ENCODE results near the gene NPHP1. TPM values are rescaled to one million over a fixed set of nuclear protein-coding genes. Genes with fewer than 3 reads are reported as not detected.
"Not testable (repeated sequence)": the region's sequence is repeated elsewhere in the genome, so short reads cannot be mapped to it uniquely, and the experiment has no call there.

NPHP1 gene
- total RNA-seq, 4 donors from 2014 or later = 0.59 to 2.6 (median 1.8) TPM

DNA sequence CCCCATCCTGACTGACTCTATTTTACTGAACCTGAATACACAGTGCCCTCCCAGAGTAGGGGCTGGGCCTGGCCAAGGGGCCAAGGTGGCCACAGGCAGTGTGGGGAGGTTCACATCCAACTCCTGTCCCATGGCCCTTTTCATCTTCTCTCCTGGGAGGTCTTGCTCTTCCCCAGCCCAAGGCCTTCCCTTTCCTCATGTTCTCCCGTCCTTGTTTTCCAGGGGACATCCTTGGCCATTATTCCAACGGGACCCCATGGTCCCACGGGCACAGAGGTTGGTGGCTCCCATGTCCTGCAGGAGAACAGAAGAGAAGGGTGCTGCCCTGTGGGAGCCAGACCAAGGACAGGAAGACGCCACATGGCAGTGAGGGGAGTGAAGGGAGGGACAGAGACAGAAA, 99.6 kb downstream of the NPHP1 start:
- 83 to 84% methylated on average over 4 of the region's 4 CpGs for WGBS, 2 donors
- TF ChIP-seq POLR2A (IDR thresholded peaks at IDR 0.05) = no peak
- no peak for TF ChIP-seq CTCF (IDR thresholded peaks at IDR 0.05)
- intact Hi-C loops (cut with DNase I; ENCODE audit: low total_unique reads) = no loop called here
- DNase-seq (ENCODE audit: low spot score in 2 of 2) = peak in 1 of 2 donors; percentile 40
- H3K4me3 ChIP-seq (ENCODE audit: low read depth, poor library complexity, severe bottlenecking) = no peak overlapping the region

DNA sequence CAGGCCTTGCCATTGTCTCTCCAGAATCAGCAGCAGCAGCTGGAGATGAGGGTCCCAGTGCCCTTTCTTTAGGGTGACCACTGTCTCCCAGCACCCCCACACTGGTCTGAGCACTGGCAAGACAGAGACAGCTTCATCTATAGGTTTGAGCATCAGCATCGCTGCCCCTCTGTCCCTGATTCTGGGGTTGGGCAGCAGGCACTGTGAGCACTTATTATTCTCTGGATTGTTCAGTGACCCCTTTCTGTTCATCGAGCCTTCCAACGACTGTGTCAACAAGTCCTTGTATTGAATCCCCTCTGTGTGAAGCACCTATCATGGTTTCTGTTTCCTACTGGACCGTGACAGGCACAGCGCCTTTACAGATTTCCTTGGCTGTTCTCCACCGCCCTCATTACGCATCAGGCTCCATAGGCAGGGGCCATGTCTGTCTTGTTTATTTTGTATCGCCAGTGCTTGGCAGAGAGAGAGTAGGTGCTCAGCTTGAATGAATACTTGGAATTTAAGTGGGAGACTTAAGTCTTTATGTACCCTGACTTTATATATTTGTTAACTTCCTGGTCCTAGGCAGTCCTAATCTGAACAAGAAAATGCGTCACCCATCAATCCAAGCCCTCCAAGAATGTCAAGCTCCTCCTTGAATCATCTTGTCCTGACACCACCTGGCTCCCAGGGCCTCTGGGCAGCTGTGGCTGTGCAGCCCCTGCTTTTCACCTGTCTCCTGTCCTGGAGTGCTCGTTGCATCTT, 100.6 kb downstream of the NPHP1 start:
- intact Hi-C loops (cut with DNase I; ENCODE audit: low total_unique reads) = no loop called here
- DNase-seq (ENCODE audit: low spot score in 2 of 2) = peak in 1 of 2 donors; percentile 81
- TF ChIP-seq POLR2A (IDR thresholded peaks at IDR 0.05) (no peak), CTCF (IDR thresholded peaks at IDR 0.05) (no peak)
- no peak overlapping the region for H3K4me3 ChIP-seq (ENCODE audit: low read depth, poor library complexity, severe bottlenecking)
- 87 to 92% methylated on average over 10 of the region's 10 CpGs for WGBS, 2 donors

DNA sequence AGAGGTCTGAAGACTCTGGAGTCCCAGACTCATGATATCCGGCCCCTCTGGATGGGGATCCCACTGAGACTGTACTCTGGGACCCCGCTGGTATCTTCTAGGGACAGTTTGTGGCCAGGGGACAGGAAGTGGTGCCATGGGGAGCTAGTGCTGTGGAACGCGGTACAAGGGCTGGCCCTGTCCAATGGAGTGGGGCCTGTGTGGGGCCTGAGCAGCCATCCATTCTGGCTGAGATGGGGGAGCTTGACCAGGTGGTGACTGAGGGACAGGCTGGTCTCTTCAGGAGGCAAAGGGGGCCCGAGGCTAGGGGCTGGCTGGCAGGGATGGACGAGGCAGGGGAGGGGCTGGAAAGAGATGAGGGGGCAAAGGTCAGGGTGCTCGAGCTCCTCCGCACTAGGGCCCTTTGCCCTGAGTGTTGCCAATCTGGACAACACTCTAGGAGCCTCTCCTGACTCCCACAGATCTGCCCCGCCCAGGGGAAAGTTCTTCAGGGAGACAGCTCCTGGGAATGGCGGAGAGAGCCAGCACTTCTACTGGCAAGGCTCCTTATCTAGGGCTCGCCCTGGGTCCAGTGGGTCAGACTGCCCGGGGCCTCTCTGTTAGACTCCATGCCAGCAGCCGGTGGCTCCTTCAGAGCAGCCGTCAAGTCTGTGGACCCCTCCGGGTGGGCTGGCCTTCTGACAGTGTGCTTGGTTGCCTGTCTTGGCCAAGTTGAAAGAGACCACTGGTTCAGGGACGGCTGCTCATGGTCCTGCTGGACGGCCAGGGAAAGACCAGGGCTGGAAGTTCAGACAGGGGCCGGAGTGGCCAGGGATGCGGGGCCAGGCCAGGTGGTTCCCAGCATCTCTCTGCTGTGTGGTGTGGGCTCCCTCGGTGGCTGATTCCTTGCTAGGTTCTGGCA, 101.5 kb downstream of the NPHP1 start:
- H3K4me3 ChIP-seq (ENCODE audit: low read depth, poor library complexity, severe bottlenecking) = no peak overlapping the region
- peak in 1 of 2 donors; percentile 81 for DNase-seq (ENCODE audit: low spot score in 2 of 2)
- TF ChIP-seq POLR2A (IDR thresholded peaks at IDR 0.05) (no peak), CTCF (IDR thresholded peaks at IDR 0.05) (no peak)
- intact Hi-C loops (cut with DNase I; ENCODE audit: low total_unique reads) = no loop called here
- WGBS, 2 donors = 84 to 86% methylated on average over 20 of the region's 20 CpGs

GRCh38 chr2:110101901-110102803, 102.7 kb downstream of the NPHP1 start:
- intact Hi-C loops (cut with DNase I; ENCODE audit: low total_unique reads) = no loop called here
- H3K4me3 ChIP-seq (ENCODE audit: low read depth, poor library complexity, severe bottlenecking) = no peak overlapping the region
- TF ChIP-seq CTCF (IDR thresholded peaks at IDR 0.05) (no peak), POLR2A (IDR thresholded peaks at IDR 0.05) (no peak)
- DNase-seq (ENCODE audit: low spot score in 2 of 2) = peak in 1 of 2 donors; percentile 82
- 58 to 61% methylated on average over 9 of the region's 9 CpGs for WGBS, 2 donors

GRCh38 chr2:110101280-110101844, 103.5 kb downstream of the NPHP1 start:
- peak; percentile 91 to 98 for DNase-seq (ENCODE audit: low spot score in 2 of 2)
- intact Hi-C loops (cut with DNase I; ENCODE audit: low total_unique reads) = no loop called here
- H3K4me3 ChIP-seq (ENCODE audit: low read depth, poor library complexity, severe bottlenecking) = no peak overlapping the region
- 1 to 3% methylated on average over 11 of the region's 11 CpGs for WGBS, 2 donors
- TF ChIP-seq CTCF (IDR thresholded peaks at IDR 0.05) (no peak), POLR2A (IDR thresholded peaks at IDR 0.05) (no peak)

- WGBS, 2 donors = 67 to 75% methylated on average over 2 to 4 of the region's 4 CpGs
- intact Hi-C loops (cut with DNase I; ENCODE audit: low total_unique reads); H3K4me3 ChIP-seq (ENCODE audit: low read depth, poor library complexity, severe bottlenecking): not testable (repeated sequence)
These were observed 103.9 kb downstream of the NPHP1 start for GRCh38 chr2:110100880-110101279.

More at GRCh38 chr2:110100880-110101279, 103.9 kb downstream of the NPHP1 start:
- DNase-seq (ENCODE audit: low spot score in 2 of 2) = not testable (repeated sequence)

Measured in lower leg skin (tissue), 4 donors.